GM19463 (cell line): ENCODE results near the gene DDX49.

Experiments used
- ATAC-seq: cut with Tn5 transposase; IDR thresholded peaks from one replicate; pipeline ENCODE4 v1.9.1; 2021; ENCODE audit warnings: mild to moderate bottlenecking, moderate library complexity; ENCODE audit not compliant: unreplicated experiment

Gene DDX49

GRCh38 chr19:18969931-18970659, 50.6 kb downstream of the DDX49 start:
- ATAC-seq: no peak

- ATAC-seq: no peak
These were observed 52.8 kb downstream of the DDX49 start for GRCh38 chr19:18972301-18972811.

- ATAC-seq: no peak
These were observed 53.3 kb downstream of the DDX49 start for GRCh38 chr19:18972851-18973250.

- no peak for ATAC-seq
These were observed 55.5 kb downstream of the DDX49 start for GRCh38 chr19:18975011-18975410.

- ATAC-seq: no peak
These were observed 56.4 kb downstream of the DDX49 start for GRCh38 chr19:18975869-18976268.
